HepG2 (cell line): ENCODE data around the gene CSNK1D. TPM values are rescaled to one million over a fixed set of nuclear protein-coding genes. Genes with fewer than 3 reads are reported as not detected.

Experiments
- AGO2 ChIP-seq: fragments of 200-400 bp; formaldehyde crosslinking; optimal IDR thresholded peaks from 2 replicates; pipeline ENCODE3; 2017; ENCODE audit warnings: mild to moderate bottlenecking, low read depth, low read length, moderate library complexity
- BRD4 ChIP-seq: sonication (generic); formaldehyde crosslinking; IDR thresholded peaks from 2 replicates; pipeline ENCODE4 v1.4.0; 2020; ENCODE audit warnings: missing genetic modification reagents
- CTCF ChIP-seq: sonication (generic); formaldehyde crosslinking; IDR thresholded peaks from 2 replicates; pipeline ENCODE4 v1.5.0; 2020; ENCODE audit warnings: mild to moderate bottlenecking, missing genetic modification reagents, moderate library complexity
- HBP1 ChIP-seq: IDR thresholded peaks from 2 replicates; pipeline ENCODE4 v1.6.1; 2016; ENCODE audit warnings: low read depth, control low read depth
- HIC2 ChIP-seq: sonication (generic); formaldehyde crosslinking; IDR thresholded peaks from 2 replicates; pipeline ENCODE4 v1.9.0; 2022; ENCODE audit warnings: low read depth, missing genetic modification reagents
- ISX ChIP-seq: sonication (generic); formaldehyde crosslinking; conservative IDR thresholded peaks from 2 replicates; pipeline ENCODE4 v1.5.0; 2020; ENCODE audit warnings: missing genetic modification reagents
- MBNL3 ChIP-seq: fragments of 250-450 bp; sonication (Bioruptor Pico); conservative IDR thresholded peaks from 2 replicates; pipeline ENCODE4 v1.8.0; 2022; ENCODE audit warnings: mild to moderate bottlenecking, inconsistent platforms
- MIER2 ChIP-seq: IDR thresholded peaks from 2 replicates; pipeline ENCODE4 v1.6.1; 2016; ENCODE audit warnings: missing biosample characterization, missing genetic modification reagents
- MIER3 ChIP-seq: IDR thresholded peaks from 2 replicates; pipeline ENCODE4 v1.6.1; 2016; ENCODE audit warnings: missing compliant biosample characterization, borderline replicate concordance
- PAWR ChIP-seq: sonication (generic); formaldehyde crosslinking; IDR thresholded peaks from 2 replicates; pipeline ENCODE4 v1.4.0; 2020; ENCODE audit warnings: missing genetic modification reagents, mild to moderate bottlenecking, borderline replicate concordance
- RCOR2 ChIP-seq: IDR thresholded peaks from 2 replicates; pipeline ENCODE4 v1.6.1; 2016; ENCODE audit warnings: missing biosample characterization, missing genetic modification reagents
- RFX3 ChIP-seq: IDR thresholded peaks from 2 replicates; pipeline ENCODE4 v1.6.1; 2016; ENCODE audit warnings: missing biosample characterization, missing genetic modification reagents
- SAFB2 ChIP-seq: sonication (generic); formaldehyde crosslinking; IDR thresholded peaks from 2 replicates; pipeline ENCODE4 v1.5.1; 2020; ENCODE audit warnings: missing genetic modification reagents, low read depth, mild to moderate bottlenecking, borderline replicate concordance
- YEATS4 ChIP-seq: sonication (generic); formaldehyde crosslinking; IDR thresholded peaks from 2 replicates; pipeline ENCODE4 v1.4.0; 2020; ENCODE audit warnings: missing genetic modification reagents, borderline replicate concordance
- ZNF160 ChIP-seq: sonication (generic); formaldehyde crosslinking; IDR thresholded peaks from 2 replicates; pipeline ENCODE4 v1.8.0; 2022; ENCODE audit warnings: mild to moderate bottlenecking, inconsistent platforms, missing genetic modification reagents
- ZNF274 ChIP-seq: sonication (generic); formaldehyde crosslinking; IDR thresholded peaks from 2 replicates; pipeline ENCODE4 v1.5.1; 2020; ENCODE audit warnings: mild to moderate bottlenecking, missing genetic modification reagents
- ZNF558 ChIP-seq: sonication (generic); formaldehyde crosslinking; IDR thresholded peaks from 2 replicates; pipeline ENCODE4 v1.9.0; 2022; ENCODE audit warnings: mild to moderate bottlenecking, missing genetic modification reagents, borderline replicate concordance
- ZNF777 ChIP-seq: sonication (generic); formaldehyde crosslinking; IDR thresholded peaks from 2 replicates; pipeline ENCODE4 v1.4.0; 2020; ENCODE audit warnings: missing genetic modification reagents
- ZNF792 ChIP-seq: IDR thresholded peaks from 2 replicates; pipeline ENCODE4 v1.6.1; 2016
- ZNF883 ChIP-seq: sonication (generic); formaldehyde crosslinking; IDR thresholded peaks from 2 replicates; pipeline ENCODE4 v1.5.1; 2020; ENCODE audit warnings: mild to moderate bottlenecking, missing genetic modification reagents; ENCODE audit errors: not compliant biosample characterization
- ZSCAN21 ChIP-seq: sonication (generic); formaldehyde crosslinking; IDR thresholded peaks from 2 replicates; pipeline ENCODE4 v1.8.0; 2022; ENCODE audit warnings: mild to moderate bottlenecking, missing genetic modification reagents, moderate library complexity, borderline replicate concordance
- polyA plus RNA-seq, 8 experiments: library from polyadenylated mRNA; depleted of rRNA in 3 of 8; stranded (reverse) in 7 of 8; unstranded in 1 of 8; fragments of >200 nt; fragmentation: Illumina TruSeq in 4 of 8; extraction: Trizol in 4 of 8; gene quantifications; 2 replicates each; pipeline versions ENCODE4 v1.2.1 to v1.2.3, GENCODE V29; 2011 to 2016; ENCODE audit warnings: low read depth in 4 of 8, missing spikeins in 1 of 8, mixed read lengths in 1 of 8; ENCODE audit not compliant: insufficient read depth in 1 of 8
- total RNA-seq, 5 experiments: library from RNA; depleted of rRNA; stranded (reverse); fragments of >200 nt; fragmentation: Illumina TruSeq; extraction: Trizol; gene quantifications; 2 replicates each; pipeline ENCODE4 v1.2.3, GENCODE V29; 2016; ENCODE audit warnings: low read depth in 1 of 5

CSNK1D gene
- total and polyA plus RNA-seq, 2 of the 13 experiments (the other 11 are each of a cell fraction or from before 2014, with no cell fraction given): 31.5 to 128 TPM

GRCh38 chr17:82235775-82236141 lies 37.7 kb downstream of the CSNK1D start (continued):
- TF ChIP-seq ZNF777: no peak
- TF ChIP-seq ISX (CRISPR knock-in tag): no peak
- no peak for TF ChIP-seq YEATS4 (CRISPR knock-in tag)
- no peak for TF ChIP-seq MBNL3
- TF ChIP-seq HBP1 (CRISPR knock-in tag): no peak
- TF ChIP-seq ZNF558 (CRISPR knock-in tag): 0 out of 2 replicates have a peak, but pooled peaks have one; percentile 11
- peak; percentile 92 for TF ChIP-seq AGO2
- no peak for TF ChIP-seq CTCF (CRISPR knock-in tag)
- TF ChIP-seq ZNF274: no peak
- TF ChIP-seq HIC2 (CRISPR knock-in tag): no peak
- TF ChIP-seq MIER3 (CRISPR knock-in tag): no peak
- peak; percentile 2 for TF ChIP-seq ZNF883 (CRISPR knock-in tag)
- no peak for TF ChIP-seq MIER2 (CRISPR knock-in tag)
- no peak for TF ChIP-seq RCOR2 (CRISPR knock-in tag)
- TF ChIP-seq BRD4 (CRISPR knock-in tag): 0 out of 2 replicates have a peak, but pooled peaks have one; percentile 35
- TF ChIP-seq ZNF160 (CRISPR knock-in tag): no peak
- no peak for TF ChIP-seq ZNF792 (CRISPR knock-in tag)
- TF ChIP-seq SAFB2 (CRISPR knock-in tag): 0 out of 2 replicates have a peak, but pooled peaks have one; percentile 58
- TF ChIP-seq PAWR (CRISPR knock-in tag): no peak
- no peak for TF ChIP-seq ZSCAN21 (CRISPR knock-in tag)
- TF ChIP-seq RFX3 (CRISPR knock-in tag): no peak
- TF ChIP-seq, all 625 proteins: peak for 43
